HG03457 (cell line): ENCODE measurements around the gene KCNJ6.
"Not testable (repeated sequence)": the region's sequence is repeated elsewhere in the genome, so short reads cannot be mapped to it uniquely, and the experiment has no call there.

Experiments
- ATAC-seq: cut with Tn5 transposase; IDR thresholded peaks from one replicate; pipeline ENCODE4 v1.9.1; 2021; ENCODE audit warnings: moderate number of reproducible peaks; ENCODE audit not compliant: unreplicated experiment

Gene KCNJ6, protein sequence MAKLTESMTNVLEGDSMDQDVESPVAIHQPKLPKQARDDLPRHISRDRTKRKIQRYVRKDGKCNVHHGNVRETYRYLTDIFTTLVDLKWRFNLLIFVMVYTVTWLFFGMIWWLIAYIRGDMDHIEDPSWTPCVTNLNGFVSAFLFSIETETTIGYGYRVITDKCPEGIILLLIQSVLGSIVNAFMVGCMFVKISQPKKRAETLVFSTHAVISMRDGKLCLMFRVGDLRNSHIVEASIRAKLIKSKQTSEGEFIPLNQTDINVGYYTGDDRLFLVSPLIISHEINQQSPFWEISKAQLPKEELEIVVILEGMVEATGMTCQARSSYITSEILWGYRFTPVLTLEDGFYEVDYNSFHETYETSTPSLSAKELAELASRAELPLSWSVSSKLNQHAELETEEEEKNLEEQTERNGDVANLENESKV

DNA sequence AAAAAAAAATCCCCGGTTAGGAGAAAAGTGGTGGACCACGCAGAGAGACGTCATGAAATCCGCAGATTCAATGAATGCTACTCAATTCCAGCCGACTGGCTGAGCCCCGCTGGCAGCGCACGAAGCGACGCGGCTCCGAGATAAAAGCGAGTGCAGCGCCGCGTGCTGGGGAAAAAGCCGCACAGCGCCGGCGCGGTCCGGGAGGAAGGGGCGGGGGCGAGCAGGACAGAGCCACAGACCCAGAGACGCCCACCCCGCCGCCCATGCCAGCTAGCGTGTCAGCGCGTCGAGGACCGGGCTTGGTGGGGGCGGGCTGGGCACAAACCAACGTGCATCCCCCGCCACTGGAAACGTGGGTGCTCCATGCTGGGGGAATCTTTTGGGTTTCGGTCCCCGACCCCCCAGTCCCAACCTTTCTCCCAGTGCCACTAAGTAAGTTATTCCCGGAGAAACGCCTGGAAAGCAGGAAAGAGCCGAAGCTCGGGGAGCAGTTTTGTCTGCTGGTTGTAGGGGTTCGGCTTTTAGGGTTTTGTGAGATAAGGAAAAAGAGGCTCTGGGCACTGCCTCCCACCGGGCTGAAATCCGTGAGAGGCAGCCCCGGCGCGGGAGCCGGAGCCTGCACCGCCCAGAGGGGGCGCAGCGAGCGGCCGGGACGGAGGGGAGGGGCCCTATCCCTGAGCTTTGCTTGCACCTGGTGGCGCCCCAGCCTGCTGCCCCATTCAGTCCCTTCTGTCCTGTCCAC lies at the start of gene KCNJ6:
TSS of gene KCNJ6 (minus strand) at position 148 of the 742 bp plus-strand sequence. CDS start 75,775 bp downstream, outside the sequence.
- no peak for ATAC-seq

GRCh38 chr21:37965088-37965805 lies 49.0 kb upstream of the KCNJ6 start:
- no peak for ATAC-seq

- ATAC-seq: no peak
Measured at GRCh38 chr21:37958537-37958936, 42.3 kb upstream of the KCNJ6 start.

- ATAC-seq: no peak
Measured at GRCh38 chr21:37956772-37957171, 40.5 kb upstream of the KCNJ6 start.

DNA sequence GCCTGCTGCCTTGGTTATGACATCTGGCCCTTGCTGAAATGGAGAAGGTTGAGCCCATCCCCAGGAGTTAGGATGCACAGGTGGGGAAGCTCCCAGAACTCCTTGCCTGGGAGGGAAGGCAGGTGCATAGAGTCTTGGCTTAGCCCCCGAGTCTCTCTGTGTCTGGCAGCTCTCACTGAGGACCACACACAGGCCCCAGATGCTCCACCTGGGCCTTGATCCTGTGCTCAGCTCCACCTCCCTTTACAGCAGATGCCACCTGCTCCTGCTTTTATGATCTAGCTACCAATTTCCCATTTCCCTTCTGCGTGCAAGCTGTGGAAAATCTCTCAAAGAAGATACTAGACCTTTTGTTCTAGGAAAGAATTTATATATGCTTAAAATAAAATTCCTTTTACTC lies 28.8 kb upstream of the KCNJ6 start:
- no peak for ATAC-seq

DNA sequence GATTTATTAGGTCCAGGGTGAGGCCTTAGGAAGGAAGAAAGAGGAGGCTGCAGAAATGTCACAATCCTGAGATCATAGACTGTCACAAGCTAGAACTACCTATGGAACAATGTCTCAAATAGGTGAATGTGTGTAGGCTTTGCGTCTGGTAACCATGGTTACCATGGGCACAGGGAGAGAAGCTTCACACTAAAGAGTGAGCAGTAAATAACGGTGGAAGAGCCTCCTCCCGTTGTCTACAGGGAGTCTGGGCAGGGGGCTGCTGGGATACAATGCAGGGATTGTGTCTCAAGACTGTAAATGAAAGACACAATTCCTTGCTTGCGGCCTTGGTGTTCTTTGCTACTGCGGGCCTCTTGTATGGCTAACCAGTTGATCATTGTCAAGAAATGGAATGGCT lies 28.2 kb upstream of the KCNJ6 start:
- ATAC-seq: no peak

- ATAC-seq: no peak
Measured at GRCh38 chr21:37940691-37941090, 24.4 kb upstream of the KCNJ6 start.

DNA sequence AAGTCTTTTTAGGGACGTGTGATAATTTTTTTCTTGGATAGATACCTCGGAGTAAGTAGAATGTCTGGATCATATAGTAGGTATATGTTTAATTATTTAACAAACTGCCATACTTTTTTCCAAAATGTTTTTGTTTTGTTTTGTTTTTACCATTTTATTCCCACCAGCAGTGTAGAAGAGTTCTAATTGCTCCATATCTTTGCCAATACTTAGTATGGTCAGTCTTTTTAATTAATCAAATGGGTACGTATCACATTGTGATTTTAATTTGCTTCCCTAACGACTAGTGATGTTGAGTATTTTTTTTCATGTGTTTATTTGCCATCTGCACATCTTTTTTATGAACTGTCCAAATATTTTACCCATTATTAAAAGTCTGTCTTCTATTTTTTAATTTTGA lies 23.6 kb upstream of the KCNJ6 start:
- no peak for ATAC-seq

DNA sequence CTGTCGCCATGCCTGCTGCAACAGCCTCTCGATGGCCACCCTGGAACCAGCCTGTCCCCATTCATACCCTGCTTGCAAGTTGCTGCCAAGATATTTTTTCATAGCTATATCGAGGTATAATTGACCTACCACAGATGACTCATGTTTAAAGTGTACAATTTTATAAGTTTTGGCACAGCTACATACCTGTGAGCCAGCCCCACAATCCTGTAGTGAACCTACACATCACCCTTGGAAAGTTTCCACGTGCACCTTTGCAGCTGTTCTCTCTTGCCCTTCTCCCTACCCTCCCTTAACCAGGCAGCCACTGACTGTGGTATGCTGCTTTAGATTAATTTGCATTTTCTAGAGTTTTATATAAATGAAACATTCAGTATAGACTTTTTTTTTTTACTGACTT lies 23.0 kb upstream of the KCNJ6 start:
- no peak for ATAC-seq

DNA sequence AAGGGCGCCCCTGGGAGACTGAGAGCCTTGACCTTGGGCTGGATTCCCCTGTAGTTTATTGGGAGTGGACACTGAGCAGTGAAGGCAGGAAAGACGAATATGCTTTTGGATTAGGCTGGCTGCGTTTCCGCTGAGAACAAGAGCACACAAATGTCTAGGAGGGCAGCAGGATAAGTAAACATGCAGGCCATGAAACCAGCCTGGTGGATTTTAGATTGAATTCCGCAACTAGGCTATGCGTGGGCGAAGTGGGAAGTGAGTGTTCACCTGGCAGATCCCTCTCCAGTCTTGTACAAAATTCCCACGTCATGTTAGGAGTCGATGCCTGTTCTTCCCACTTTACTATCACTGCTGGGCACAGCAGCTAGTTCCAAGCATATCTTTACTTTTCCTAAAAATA lies 21.4 kb upstream of the KCNJ6 start:
- ATAC-seq: no peak

DNA sequence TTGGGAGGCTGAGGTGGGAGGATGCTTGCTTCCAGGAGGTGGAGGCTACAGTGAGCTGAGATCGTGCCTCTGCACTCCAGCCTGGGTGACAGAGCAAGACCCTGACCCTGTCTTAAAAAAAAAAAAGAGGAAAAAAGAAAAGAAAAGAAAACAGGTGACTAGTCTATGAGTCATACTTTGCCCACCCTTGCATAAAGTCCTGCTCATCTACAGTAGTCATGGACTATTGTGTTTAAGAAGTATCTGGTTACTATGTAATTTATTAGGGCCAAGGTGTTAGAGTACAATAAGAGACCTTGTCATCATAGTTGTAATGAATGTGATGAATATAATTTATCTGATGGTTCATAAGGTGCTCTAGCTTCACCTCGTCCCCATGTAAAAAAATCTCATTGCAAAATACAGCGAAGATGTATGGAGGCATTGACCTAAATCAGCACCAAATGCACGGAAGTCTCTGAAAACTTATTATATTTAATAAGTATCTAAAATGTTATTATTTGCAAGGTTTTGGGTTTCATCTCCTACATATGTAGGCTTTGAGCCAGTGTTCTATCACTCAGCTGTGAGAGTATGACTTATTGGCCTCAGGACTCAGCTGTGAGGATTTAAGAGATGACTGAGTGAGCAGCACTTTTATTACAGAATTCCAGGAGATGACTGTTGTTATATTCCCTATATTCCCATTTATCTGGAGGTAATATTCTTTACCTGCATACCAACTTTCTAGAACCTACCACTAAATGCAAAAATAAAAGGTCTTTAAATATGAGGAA lies 19.9 kb upstream of the KCNJ6 start:
- ATAC-seq: no peak

DNA sequence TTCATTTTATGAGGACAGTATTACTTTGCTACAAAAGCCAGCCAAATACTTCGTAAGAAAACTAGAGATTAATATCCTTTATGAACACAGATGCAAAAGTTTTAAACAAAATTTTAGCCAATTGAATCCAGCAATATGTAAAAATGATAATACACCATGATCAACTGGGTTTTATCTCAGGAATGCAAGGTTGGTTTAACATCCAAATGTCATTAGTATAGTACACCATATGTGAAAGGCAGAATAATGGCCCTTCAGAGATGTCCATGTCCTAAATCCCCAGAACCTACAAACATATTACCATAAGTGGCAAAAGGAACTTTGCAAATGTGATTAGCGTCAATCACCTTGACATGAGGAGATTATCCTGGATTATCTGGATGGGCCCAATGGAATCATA lies 16.7 kb upstream of the KCNJ6 start:
- no peak for ATAC-seq

DNA sequence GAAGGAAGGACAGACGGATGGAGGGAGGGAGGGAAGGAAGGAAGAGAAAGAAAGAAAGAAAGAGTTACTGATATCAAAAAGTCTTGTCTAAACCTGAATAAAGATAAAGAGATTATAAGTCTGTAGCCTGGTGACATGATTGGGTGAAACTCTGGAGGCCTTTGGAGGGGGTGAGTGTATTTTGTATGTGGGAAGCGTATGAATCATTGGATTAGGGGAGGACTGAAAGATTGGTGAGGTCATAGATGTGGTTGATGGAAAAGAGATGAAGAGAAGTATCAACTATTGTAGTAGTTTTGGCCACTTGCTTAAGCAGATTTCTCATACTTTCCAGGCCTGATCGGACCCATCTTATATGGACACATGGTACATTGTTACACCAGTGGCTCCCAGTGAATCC lies 11.5 kb upstream of the KCNJ6 start:
- no peak for ATAC-seq

- no peak for ATAC-seq
Measured at GRCh38 chr21:37921091-37921490, 4.8 kb upstream of the KCNJ6 start.

- not testable (repeated sequence) for ATAC-seq
Measured at GRCh38 chr21:37920302-37920701, 4.0 kb upstream of the KCNJ6 start.

GRCh38 chr21:37917612-37918011 lies 1.4 kb upstream of the KCNJ6 start:
- no peak for ATAC-seq

DNA sequence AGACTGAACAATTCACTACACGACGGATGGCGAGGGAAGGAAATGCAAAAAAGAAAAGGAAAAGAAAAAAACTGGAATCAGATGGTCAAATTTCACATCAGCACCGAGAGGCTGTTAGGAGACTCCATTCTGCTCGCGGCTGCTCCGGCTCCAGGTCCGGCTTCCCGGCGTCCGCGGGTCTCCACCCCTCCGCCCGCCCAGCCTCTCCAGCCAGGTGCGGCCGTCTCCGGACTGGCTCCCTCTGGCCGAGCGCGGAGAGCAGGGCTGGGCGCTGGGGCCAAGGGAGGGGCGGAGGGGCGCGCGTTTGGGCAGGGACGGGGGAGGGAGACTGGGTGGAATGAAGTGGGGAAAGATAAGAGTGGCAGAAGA lies 332 bp downstream of the KCNJ6 start:
- no peak for ATAC-seq

GRCh38 chr21:37915497-37915911 lies 753 bp downstream of the KCNJ6 start:
- ATAC-seq: no peak

GRCh38 chr21:37912616-37913015 lies 3.6 kb downstream of the KCNJ6 start:
- ATAC-seq: no peak

DNA sequence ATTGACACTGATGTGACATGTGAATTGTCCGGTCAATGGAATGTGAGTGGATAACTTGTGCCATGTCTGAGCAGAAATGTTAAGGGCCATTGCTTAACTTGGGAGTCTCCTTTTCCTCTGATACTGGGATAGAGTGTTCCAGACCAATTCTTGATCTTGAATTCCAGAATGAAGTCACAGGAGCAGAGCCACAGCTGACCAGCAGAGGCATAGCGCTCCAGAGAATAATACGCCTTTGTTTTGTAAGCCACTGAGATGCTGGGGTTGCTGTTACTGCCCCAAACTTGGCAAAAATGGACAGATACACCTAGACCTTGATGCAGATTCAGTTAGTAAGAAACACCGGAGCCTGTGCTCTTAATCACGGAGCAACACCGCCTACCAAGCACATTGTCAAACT lies 6.3 kb downstream of the KCNJ6 start:
- ATAC-seq: no peak

- ATAC-seq: no peak
Measured at GRCh38 chr21:37908691-37909090, 7.6 kb downstream of the KCNJ6 start.
